ENCODE results near the gene SMIM10. TPM values are rescaled to one million over a fixed set of nuclear protein-coding genes. Genes with fewer than 3 reads are reported as not detected.

SMIM10 gene
- total RNA-seq, 1 donor: 8.0 TPM

- Histone ChIP-seq H3K4me1 (ENCODE audit: insufficient read depth, low read length) (no peaks in the 10 kb centered on the region), H3K36me3 (ENCODE audit: insufficient read depth, low read length) (no peaks in the 10 kb centered on the region), H2AFZ (ENCODE audit: low read length) (no peak overlapping the region), H3K27ac (ENCODE audit: low read depth, low read length) (no peak overlapping the region), H3K4me2 (ENCODE audit: insufficient read depth, low read length) (no peak overlapping the region), H3K4me3 (ENCODE audit: insufficient read depth, low read length) (no peak overlapping the region), H3K79me2 (ENCODE audit: insufficient read depth, low read length) (no peaks in the 10 kb centered on the region), H3K27me3 (ENCODE audit: insufficient read depth, low read length) (no peaks in the 10 kb centered on the region), H4K20me1 (ENCODE audit: insufficient read depth, low read length) (no peaks in the 10 kb centered on the region), H3K9me3 (ENCODE audit: low read depth, low read length) (no peaks in the 10 kb centered on the region)
- peak; percentile 14 for DNase-seq (ENCODE audit: insufficient read length, low spot score, missing footprints)
- TF ChIP-seq CTCF (IDR thresholded peaks at IDR 0.05; ENCODE audit: extremely low read depth, low read depth, low read length): no peak
Measured at GRCh38 chrX:134971926-134972325, 18.9 kb upstream of the SMIM10 start.

GRCh38 chrX:134975516-134975915, 15.3 kb upstream of the SMIM10 start:
- H4K20me1 ChIP-seq (ENCODE audit: insufficient read depth, low read length): no peaks in the 10 kb centered on the region
- no peak overlapping the region for H3K4me3 ChIP-seq (ENCODE audit: insufficient read depth, low read length)
- H2AFZ ChIP-seq (ENCODE audit: low read length): no peak overlapping the region
- H3K27me3 ChIP-seq (ENCODE audit: insufficient read depth, low read length): no peaks in the 10 kb centered on the region
- no peak overlapping the region for H3K4me2 ChIP-seq (ENCODE audit: insufficient read depth, low read length)
- H3K9me3 ChIP-seq (ENCODE audit: low read depth, low read length): no peaks in the 10 kb centered on the region
- H3K4me1 ChIP-seq (ENCODE audit: insufficient read depth, low read length): no peaks in the 10 kb centered on the region
- H3K27ac ChIP-seq (ENCODE audit: low read depth, low read length): no peak overlapping the region
- peak; percentile 18 for DNase-seq (ENCODE audit: insufficient read length, low spot score, missing footprints)
- H3K36me3 ChIP-seq (ENCODE audit: insufficient read depth, low read length): no peaks in the 10 kb centered on the region
- no peak for TF ChIP-seq CTCF (IDR thresholded peaks at IDR 0.05; ENCODE audit: extremely low read depth, low read depth, low read length)
- no peaks in the 10 kb centered on the region for H3K79me2 ChIP-seq (ENCODE audit: insufficient read depth, low read length)

- no peaks in the 10 kb centered on the region for H3K27me3 ChIP-seq (ENCODE audit: insufficient read depth, low read length)
- no peak overlapping the region for H3K4me2 ChIP-seq (ENCODE audit: insufficient read depth, low read length)
- H3K9me3 ChIP-seq (ENCODE audit: low read depth, low read length): no peaks in the 10 kb centered on the region
- H3K4me3 ChIP-seq (ENCODE audit: insufficient read depth, low read length): no peak overlapping the region
- no peak for TF ChIP-seq CTCF (IDR thresholded peaks at IDR 0.05; ENCODE audit: extremely low read depth, low read depth, low read length)
- H3K4me1 ChIP-seq (ENCODE audit: insufficient read depth, low read length): no peaks in the 10 kb centered on the region
- H2AFZ ChIP-seq (ENCODE audit: low read length): no peak overlapping the region
- H4K20me1 ChIP-seq (ENCODE audit: insufficient read depth, low read length): no peaks in the 10 kb centered on the region
- no peak for DNase-seq (ENCODE audit: insufficient read length, low spot score, missing footprints)
- no peaks in the 10 kb centered on the region for H3K36me3 ChIP-seq (ENCODE audit: insufficient read depth, low read length)
- no peak overlapping the region for H3K27ac ChIP-seq (ENCODE audit: low read depth, low read length)
- H3K79me2 ChIP-seq (ENCODE audit: insufficient read depth, low read length): no peaks in the 10 kb centered on the region
Measured at GRCh38 chrX:134981910-134982309, 8.9 kb upstream of the SMIM10 start.

GRCh38 chrX:134982748-134983147, 8.0 kb upstream of the SMIM10 start:
- Histone ChIP-seq H3K27me3 (ENCODE audit: insufficient read depth, low read length) (no peaks in the 10 kb centered on the region), H3K36me3 (ENCODE audit: insufficient read depth, low read length) (no peaks in the 10 kb centered on the region), H3K4me1 (ENCODE audit: insufficient read depth, low read length) (no peaks in the 10 kb centered on the region), H3K4me3 (ENCODE audit: insufficient read depth, low read length) (no peak overlapping the region), H3K27ac (ENCODE audit: low read depth, low read length) (no peak overlapping the region), H3K79me2 (ENCODE audit: insufficient read depth, low read length) (no peaks in the 10 kb centered on the region), H4K20me1 (ENCODE audit: insufficient read depth, low read length) (no peaks in the 10 kb centered on the region), H3K4me2 (ENCODE audit: insufficient read depth, low read length) (no peak overlapping the region), H2AFZ (ENCODE audit: low read length) (no peak overlapping the region), H3K9me3 (ENCODE audit: low read depth, low read length) (no peaks in the 10 kb centered on the region)
- DNase-seq (ENCODE audit: insufficient read length, low spot score, missing footprints): no peak
- no peak for TF ChIP-seq CTCF (IDR thresholded peaks at IDR 0.05; ENCODE audit: extremely low read depth, low read depth, low read length)

All from osteoblast (primary cell).